Upper lobe of left lung (tissue), 6 donors: ENCODE data around the gene ACD. TPM values are rescaled to one million over a fixed set of nuclear protein-coding genes. Genes with fewer than 3 reads are reported as not detected.

Experiments used
- ATAC-seq, 2 donors: fragments of 200-7000 bp; cut with Tn5 transposase; one replicate each; pipeline ENCODE4 v1.9.1; 2022; ENCODE audit warnings: mild to moderate bottlenecking in 2 of 2, moderate library complexity in 2 of 2; ENCODE audit not compliant: low FRiP score in 2 of 2
- DNase-seq, 2 donors: peaks; one replicate each; pipeline ENCODE4 v3.0.0-alpha.2; 2019 to 2020
- H3K27ac ChIP-seq, 4 donors: fragments of 200-600 bp; sonication (generic); one replicate each; pipeline ENCODE4 v1.5.1; 2016 to 2019
- H3K27me3 ChIP-seq, 4 donors: fragments of 200-600 bp; sonication (generic); one replicate each; pipeline ENCODE4 v1.5.1; 2017 to 2019
- H3K36me3 ChIP-seq, 4 donors: fragments of 200-600 bp; sonication (generic); one replicate each; pipeline ENCODE4 v1.5.1; 2016 to 2019
- H3K4me1 ChIP-seq, 4 donors: fragments of 200-600 bp; sonication (generic); one replicate each; pipeline ENCODE4 v1.5.1; 2018 to 2019
- H3K4me3 ChIP-seq, 4 donors: fragments of 200-600 bp; sonication (generic); one replicate each; pipeline ENCODE4 v1.5.1; 2017 to 2019; ENCODE audit warnings: mild to moderate bottlenecking in 2 of 4, moderate library complexity in 1 of 4
- H3K9me3 ChIP-seq, 4 donors: fragments of 200-600 bp; sonication (generic); one replicate each; pipeline ENCODE4 v1.5.1; 2018 to 2019
- EP300 ChIP-seq, 4 donors: sonication (generic); formaldehyde crosslinking; IDR thresholded peaks; one replicate each; pipeline ENCODE4 v1.5.1; 2017; ENCODE audit warnings: antibody characterized with exemption in 4 of 4, control low read depth in 2 of 4
- POLR2A ChIP-seq, 4 donors: fragments of 450-650 bp; IDR thresholded peaks; one replicate each; pipeline ENCODE4 v1.5.1; 2016 to 2017; ENCODE audit warnings: antibody characterized with exemption in 4 of 4, mild to moderate bottlenecking in 2 of 4
- POLR2AphosphoS5 ChIP-seq, 2 donors: sonication (generic); formaldehyde crosslinking; IDR thresholded peaks; one replicate each; pipeline ENCODE4 v1.5.1; 2017; ENCODE audit warnings: antibody characterized with exemption in 2 of 2
- WGBS, 2 donors: methylation state at CpG; one replicate each; pipeline ENCODE4 v1.1.5; 2017 to 2018; 5-methylcytosine and 5-hydroxymethylcytosine counted together
- total RNA-seq, 6 donors: library from RNA; depleted of rRNA in 4 of 6; stranded (reverse); fragments of >200 nt in 4 of 6; gene quantifications; one replicate each; pipeline versions ENCODE4 v1.1.0 to v1.2.1, GENCODE V29; 2016 to 2021
- TF ChIP-seq, protein P1 (sequence below), 6 experiments: fragments of 450-650 bp in 4 of 6; fragments of 200-600 bp in 2 of 6; sonication (generic) in 2 of 6; IDR thresholded peaks; one replicate each; pipeline ENCODE4 v1.5.1; 2016 to 2019; ENCODE audit warnings: antibody characterized with exemption in 6 of 6
- donor health status: DM: no; HTN: no; CAD: no; lungs with moderate emphysema.
- donor health status: DM: no; HTN: yes; CAD: no; lungs with severe emphysema.

Gene ACD
- total RNA-seq, 6 donors from 2014 or later, result 15.8 to 25.1 (median 18.8) TPM

- DNase-seq (peak in 1 of 2 donors; percentile 73), ATAC-seq (no peak)
- H3K4me1 ChIP-seq, result peaks cover 11 to 26% (median 17%) of the 10 kb centered on the region in 4 donors
- H3K36me3 ChIP-seq, result no peaks in the 10 kb centered on the region
- H3K4me3 ChIP-seq, result peak overlapping the region in 3 of 4 donors; percentile 46 to 52 (median 52)
- WGBS, 2 donors, result 81% methylated on average over 12 of the region's 15 CpGs; no CpG with 5 or more reads in 1 of the 2 donors
- peak overlapping the region in 2 of 4 donors; percentile 54 to 75 for H3K27ac ChIP-seq
- H3K27me3 ChIP-seq, result peaks cover 0 to 14% (median 6%) of the 10 kb centered on the region in 4 donors
- no peaks in the 10 kb centered on the region for H3K9me3 ChIP-seq
- no peak for TF ChIP-seq POLR2AphosphoS5 (IDR thresholded peaks at IDR 0.05)
- no peak for TF ChIP-seq POLR2A (IDR thresholded peaks at IDR 0.05)
- TF ChIP-seq EP300 (IDR thresholded peaks at IDR 0.05), result no peak
- TF ChIP-seq, protein P1, sequence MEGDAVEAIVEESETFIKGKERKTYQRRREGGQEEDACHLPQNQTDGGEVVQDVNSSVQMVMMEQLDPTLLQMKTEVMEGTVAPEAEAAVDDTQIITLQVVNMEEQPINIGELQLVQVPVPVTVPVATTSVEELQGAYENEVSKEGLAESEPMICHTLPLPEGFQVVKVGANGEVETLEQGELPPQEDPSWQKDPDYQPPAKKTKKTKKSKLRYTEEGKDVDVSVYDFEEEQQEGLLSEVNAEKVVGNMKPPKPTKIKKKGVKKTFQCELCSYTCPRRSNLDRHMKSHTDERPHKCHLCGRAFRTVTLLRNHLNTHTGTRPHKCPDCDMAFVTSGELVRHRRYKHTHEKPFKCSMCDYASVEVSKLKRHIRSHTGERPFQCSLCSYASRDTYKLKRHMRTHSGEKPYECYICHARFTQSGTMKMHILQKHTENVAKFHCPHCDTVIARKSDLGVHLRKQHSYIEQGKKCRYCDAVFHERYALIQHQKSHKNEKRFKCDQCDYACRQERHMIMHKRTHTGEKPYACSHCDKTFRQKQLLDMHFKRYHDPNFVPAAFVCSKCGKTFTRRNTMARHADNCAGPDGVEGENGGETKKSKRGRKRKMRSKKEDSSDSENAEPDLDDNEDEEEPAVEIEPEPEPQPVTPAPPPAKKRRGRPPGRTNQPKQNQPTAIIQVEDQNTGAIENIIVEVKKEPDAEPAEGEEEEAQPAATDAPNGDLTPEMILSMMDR (IDR thresholded peaks at IDR 0.05), result no peak
Observed at GRCh38 chr16:67645397-67646121, 14.5 kb downstream of the ACD start.

DNA sequence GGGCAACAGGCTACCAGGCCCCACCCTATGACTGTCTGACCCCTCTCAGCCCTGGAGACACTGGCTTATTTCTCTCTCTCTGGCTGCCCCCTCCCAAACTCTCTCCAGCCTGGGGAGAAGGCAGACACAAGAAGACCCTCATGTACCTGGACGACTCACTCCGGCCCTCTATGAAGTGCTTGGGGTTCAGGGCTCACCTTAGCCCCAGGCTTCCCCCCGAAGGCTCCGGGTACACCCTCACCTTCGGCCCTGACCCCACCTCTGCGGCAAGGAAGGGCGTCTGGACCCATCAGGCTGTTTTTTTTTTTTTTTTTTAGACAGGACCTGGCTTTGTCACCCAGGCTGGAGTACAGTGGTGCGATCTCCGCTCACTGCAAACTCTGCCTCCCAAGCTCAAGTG is 16.0 kb downstream of the ACD start:
- Histone ChIP-seq H3K27me3 (peaks cover 0 to 14% (median 6%) of the 10 kb centered on the region in 4 donors), H3K4me3 (no peak overlapping the region), H3K9me3 (no peaks in the 10 kb centered on the region), H3K4me1 (peaks cover 11 to 31% (median 18%) of the 10 kb centered on the region in 4 donors), H3K27ac (no peak overlapping the region), H3K36me3 (peaks cover 0 to 9% (median 3%) of the 10 kb centered on the region in 4 donors)
- 94 to 95% methylated on average over 9 of the region's 9 CpGs for WGBS, 2 donors
- ATAC-seq, result no peak
- TF ChIP-seq POLR2AphosphoS5 (IDR thresholded peaks at IDR 0.05) (no peak), EP300 (IDR thresholded peaks at IDR 0.05) (no peak), POLR2A (IDR thresholded peaks at IDR 0.05) (no peak)
- TF ChIP-seq, protein P1 (IDR thresholded peaks at IDR 0.05), result no peak
- DNase-seq, result no peak

- 40 to 53% methylated on average over 5 to 10 of the region's 10 CpGs for WGBS, 2 donors
- Histone ChIP-seq H3K36me3 (peaks cover 12 to 27% (median 18%) of the 10 kb centered on the region in 4 donors), H3K27ac (peak overlapping the region in 2 of 4 donors; percentile 5 to 14), H3K27me3 (peaks cover 0 to 8% (median 3%) of the 10 kb centered on the region in 4 donors), H3K4me1 (peaks cover 11 to 31% (median 17%) of the 10 kb centered on the region in 4 donors), H3K4me3 (no peak overlapping the region), H3K9me3 (no peaks in the 10 kb centered on the region)
- TF ChIP-seq POLR2A (IDR thresholded peaks at IDR 0.05) (no peak), EP300 (IDR thresholded peaks at IDR 0.05) (no peak), POLR2AphosphoS5 (IDR thresholded peaks at IDR 0.05) (no peak)
- TF ChIP-seq, protein P1 (IDR thresholded peaks at IDR 0.05), result no peak
- DNase-seq, result peak in 1 of 2 donors; percentile 84
- ATAC-seq, result peak; percentile 38 to 81
Observed at GRCh38 chr16:67641779-67642708, 18.0 kb downstream of the ACD start.

GRCh38 chr16:67637625-67638024 is 22.4 kb downstream of the ACD start:
- H3K27ac ChIP-seq, result no peak overlapping the region
- no peak overlapping the region for H3K4me3 ChIP-seq
- no peaks in the 10 kb centered on the region for H3K27me3 ChIP-seq
- H3K4me1 ChIP-seq, result peaks cover 0 to 16% (median 8%) of the 10 kb centered on the region in 4 donors
- peaks cover 16 to 68% (median 38%) of the 10 kb centered on the region in 4 donors for H3K36me3 ChIP-seq
- DNase-seq (no peak), ATAC-seq (no peak)
- WGBS, 2 donors, result 92 to 96% methylated on average over 12 of the region's 12 CpGs
- TF ChIP-seq POLR2A (IDR thresholded peaks at IDR 0.05) (no peak), POLR2AphosphoS5 (IDR thresholded peaks at IDR 0.05) (no peak), EP300 (IDR thresholded peaks at IDR 0.05) (no peak)
- TF ChIP-seq, protein P1 (IDR thresholded peaks at IDR 0.05), result no peak
- H3K9me3 ChIP-seq, result no peaks in the 10 kb centered on the region
